Neural cell (in vitro differentiated cells): Measurements from ENCODE around the gene LACC1. TPM values are rescaled to one million over a fixed set of nuclear protein-coding genes. Genes with fewer than 3 reads are reported as not detected.
A peak's percentile ranks its signal among the peaks of the same experiment; 100 is the strongest.

Experiments
- H2AFZ ChIP-seq: fragments of 200-600, 300-800 bp; sonication (generic), shearing (Covaris generic); 2 replicates; pipeline ENCODE4 v1.6.0; 2014; ENCODE audit warnings: low read depth, mild to moderate bottlenecking, antibody characterized with exemption, low read length, moderate library complexity
- H3F3A ChIP-seq: fragments of 200-600 bp; shearing (Covaris generic); 2 replicates; pipeline ENCODE4 v1.6.1; 2016; ENCODE audit warnings: mild to moderate bottlenecking, moderate library complexity, mixed read lengths, antibody characterized with exemption, low read length; ENCODE audit not compliant: insufficient read depth, poor library complexity, severe bottlenecking
- H3K27ac ChIP-seq: fragments of 200-600, 300-800 bp; sonication (generic), shearing (Covaris generic); 2 replicates; pipeline ENCODE4 v1.5.1; 2014; ENCODE audit warnings: mild to moderate bottlenecking, low read length, moderate library complexity
- H3K27me3 ChIP-seq: fragments of 300-800, 200-600 bp; sonication (generic), shearing (Covaris generic); 2 replicates; pipeline ENCODE4 v1.6.0; 2014; ENCODE audit warnings: mild to moderate bottlenecking, low read depth, low read length, moderate library complexity; ENCODE audit not compliant: insufficient read depth
- H3K36me3 ChIP-seq: fragments of 300-800, 200-600 bp; sonication (generic), shearing (Covaris generic); 2 replicates; pipeline ENCODE4 v1.5.1; 2014; ENCODE audit warnings: mild to moderate bottlenecking, antibody characterized with exemption, low read length, moderate library complexity; ENCODE audit not compliant: insufficient read depth
- H3K4me2 ChIP-seq: fragments of 300-800, 200-600 bp; sonication (generic), shearing (Covaris generic); 2 replicates; pipeline ENCODE4 v1.6.0; 2014; ENCODE audit warnings: mild to moderate bottlenecking, low read length
- H3K4me3 ChIP-seq: fragments of 300-800, 200-600 bp; sonication (generic), shearing (Covaris generic); 2 replicates; pipeline ENCODE4 v1.5.1; 2014; ENCODE audit warnings: mild to moderate bottlenecking, low read length, moderate library complexity
- H3K79me2 ChIP-seq: fragments of 200-600 bp; shearing (Covaris generic); replicated peaks from 2 replicates; pipeline ENCODE4 v1.6.0; 2014; ENCODE audit warnings: mild to moderate bottlenecking, low read length, moderate library complexity; ENCODE audit not compliant: insufficient read depth
- H3K9ac ChIP-seq: fragments of 300-800, 200-600 bp; sonication (generic), shearing (Covaris generic); 2 replicates; pipeline ENCODE4 v1.6.1; 2016; ENCODE audit warnings: mild to moderate bottlenecking, low read length, mixed read lengths
- H3K9me2 ChIP-seq: fragments of 200-600 bp; shearing (Covaris generic); 2 replicates; pipeline ENCODE4 v1.6.1; 2016; ENCODE audit warnings: mild to moderate bottlenecking, low read length, mixed read lengths; ENCODE audit not compliant: insufficient read depth
- H3K9me3 ChIP-seq: fragments of 200-600, 300-800 bp; sonication (generic), shearing (Covaris generic); 2 replicates; pipeline ENCODE4 v1.6.1; 2016; ENCODE audit warnings: mild to moderate bottlenecking, mixed run types, low read length, moderate library complexity, mixed read lengths
- H4K20me1 ChIP-seq: fragments of 200-600 bp; shearing (Covaris generic); 2 replicates; pipeline ENCODE4 v1.6.1; 2016; ENCODE audit warnings: mild to moderate bottlenecking, mixed run types; ENCODE audit not compliant: insufficient read depth
- CTCF ChIP-seq: fragments of 450-650 bp; IDR thresholded peaks from 2 replicates; pipeline ENCODE4 v1.5.1; 2014; ENCODE audit warnings: antibody characterized with exemption, mild to moderate bottlenecking, moderate library complexity; ENCODE audit not compliant: poor library complexity, severe bottlenecking
- EP300 ChIP-seq: fragments of 450-650 bp; conservative IDR thresholded peaks from 2 replicates; pipeline ENCODE4 v1.6.1; 2014; ENCODE audit warnings: antibody characterized with exemption, mild to moderate bottlenecking, moderate library complexity; ENCODE audit not compliant: poor library complexity, severe bottlenecking
- EZH2 ChIP-seq: fragments of 200-600, 300-800 bp; shearing (Covaris generic), sonication (generic); IDR thresholded peaks from 2 replicates; pipeline ENCODE4 v1.6.1; 2014; ENCODE audit warnings: antibody characterized with exemption, low read length, borderline replicate concordance, mild to moderate bottlenecking; ENCODE audit not compliant: insufficient read depth, poor library complexity, severe bottlenecking
- MXI1 ChIP-seq: fragments of 450-650 bp; conservative IDR thresholded peaks from 2 replicates; pipeline ENCODE4 v1.6.1; 2014; ENCODE audit warnings: antibody characterized with exemption, mild to moderate bottlenecking; ENCODE audit not compliant: poor library complexity, severe bottlenecking
- POLR2AphosphoS5 ChIP-seq: IDR thresholded peaks from 2 replicates; pipeline ENCODE4 v1.6.1; 2012
- RAD21 ChIP-seq: fragments of 450-650 bp; conservative IDR thresholded peaks from 2 replicates; pipeline ENCODE4 v1.6.1; 2014; ENCODE audit warnings: antibody characterized with exemption, mild to moderate bottlenecking, moderate library complexity
- REST ChIP-seq: IDR thresholded peaks from 2 replicates; pipeline ENCODE4 v1.6.1; 2012; ENCODE audit warnings: borderline replicate concordance
- SMC3 ChIP-seq: fragments of 450-650 bp; conservative IDR thresholded peaks from 2 replicates; pipeline ENCODE4 v1.6.1; 2014; ENCODE audit warnings: antibody characterized with exemption, mild to moderate bottlenecking, moderate library complexity; ENCODE audit not compliant: poor library complexity
- TAF1 ChIP-seq: IDR thresholded peaks from 2 replicates; pipeline ENCODE4 v1.6.1; 2012; ENCODE audit warnings: low read depth
- polyA minus RNA-seq: library from RNA; depleted of rRNA, polyadenylated mRNA; stranded (reverse); fragments of >200 nt; gene quantifications from 2 replicates; pipeline ENCODE4 v1.2.3, GENCODE V29; 2014
- polyA plus RNA-seq: library from polyadenylated mRNA; depleted of rRNA; stranded (reverse); fragments of >200 nt; gene quantifications from 2 replicates; pipeline ENCODE4 v1.2.3, GENCODE V29; 2014

Gene LACC1
- polyA plus RNA-seq (2.2 and 2.5 TPM in 2 replicates), polyA minus RNA-seq (1.7 and 2.0 TPM in 2 replicates)

GRCh38 chr13:43879755-43880181 is at the start of gene LACC1:
Gene LACC1, plus strand, starts transcription at chr13:43879904. Its CDS starts 1,082 bp downstream, at chr13:43880986.
- peaks cover 4% of the 10 kb centered on the region for H3F3A ChIP-seq
- peak within 1 kb of the TSS; percentile 78 for H3K4me3 ChIP-seq
- no peaks in the 10 kb centered on the region for H4K20me1 ChIP-seq
- H3K9me2 ChIP-seq: no peaks in the 10 kb centered on the region
- H2AFZ ChIP-seq: peak within 1 kb of the TSS; percentile 75
- no peak for TF ChIP-seq CTCF
- no peak for TF ChIP-seq TAF1
- TF ChIP-seq SMC3: no peak
- no peak for TF ChIP-seq REST
- TF ChIP-seq EZH2: no peak
- TF ChIP-seq POLR2AphosphoS5: no peak
- no peak for TF ChIP-seq RAD21
- TF ChIP-seq MXI1: no peak
- no peak for TF ChIP-seq EP300
- H3K9ac ChIP-seq: peak within 1 kb of the TSS; percentile 72
- H3K27ac ChIP-seq: peak within 1 kb of the TSS; percentile 33
- no peaks in the 10 kb centered on the region for H3K36me3 ChIP-seq
- H3K4me2 ChIP-seq: no peak within 1 kb of the TSS
- no peaks in the 10 kb centered on the region for H3K9me3 ChIP-seq
- no peaks in the 10 kb centered on the region for H3K79me2 ChIP-seq
- H3K27me3 ChIP-seq: peaks cover 36% of the 10 kb centered on the region

GRCh38 chr13:43830497-43830881 is 49.2 kb upstream of the LACC1 start:
- Histone ChIP-seq H3K4me3 (no peak overlapping the region), H3K27me3 (no peaks in the 10 kb centered on the region), H3K27ac (no peak overlapping the region), H4K20me1 (no peaks in the 10 kb centered on the region), H3K4me2 (no peak overlapping the region), H3K9me2 (no peaks in the 10 kb centered on the region), H3K9ac (no peak overlapping the region), H3F3A (no peaks in the 10 kb centered on the region), H2AFZ (no peak overlapping the region), H3K36me3 (no peaks in the 10 kb centered on the region), H3K9me3 (no peaks in the 10 kb centered on the region), H3K79me2 (no peaks in the 10 kb centered on the region)
- no peak for TF ChIP-seq EZH2
- TF ChIP-seq EP300: no peak
- TF ChIP-seq REST: no peak
- TF ChIP-seq MXI1: no peak
- TF ChIP-seq RAD21: no peak
- no peak for TF ChIP-seq POLR2AphosphoS5
- no peak for TF ChIP-seq CTCF
- no peak for TF ChIP-seq SMC3
- TF ChIP-seq TAF1: no peak
